Inflammatory macrophage treated with lipopolysaccharide for 1 hour (primary cell): ENCODE measurements around the gene GLI1.
"Not testable (repeated sequence)": the region's sequence is repeated elsewhere in the genome, so short reads cannot be mapped to it uniquely, and the experiment has no call there.

ENCODE experiments used
- DNase-seq, 2 donors: peaks; one replicate each; pipeline ENCODE4 v3.0.0-alpha.2; 2020 to 2022

GLI1 gene

DNA sequence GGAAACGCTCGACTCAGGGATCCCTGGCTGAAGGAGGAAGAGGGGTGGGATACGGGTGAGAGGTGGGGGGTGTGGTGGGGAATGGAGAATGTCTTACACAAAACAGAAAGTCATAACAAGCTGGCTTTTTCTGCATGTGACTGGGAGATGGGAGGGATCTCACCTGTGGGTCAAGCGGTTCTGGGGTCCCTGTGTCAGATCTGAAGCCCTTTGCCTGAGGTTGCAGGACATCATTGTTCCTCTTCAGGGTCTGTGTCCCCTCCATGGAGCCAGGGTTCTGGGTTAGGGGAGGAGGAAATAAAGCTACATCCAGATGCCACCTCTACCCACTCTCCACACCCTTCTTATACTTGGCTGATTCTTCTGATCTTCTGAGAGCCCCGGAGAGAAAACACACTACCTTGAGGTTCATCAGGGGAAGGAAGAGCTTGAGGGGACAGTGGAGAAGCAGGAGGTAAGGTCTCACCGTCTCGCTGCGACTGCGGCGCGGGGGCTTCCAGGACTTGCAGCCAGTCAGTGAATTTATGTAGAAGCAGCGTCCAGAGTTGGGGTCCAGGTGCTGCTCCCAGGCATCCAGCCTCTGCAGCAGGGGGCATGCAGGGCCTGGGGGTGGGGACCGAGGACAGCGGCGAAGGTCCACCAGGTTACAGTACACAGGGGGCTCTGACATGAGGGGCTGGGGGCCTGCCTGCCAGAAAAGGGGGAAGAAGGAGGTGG is 17.6 kb downstream of the GLI1 start:
- DNase-seq: no peak

DNA sequence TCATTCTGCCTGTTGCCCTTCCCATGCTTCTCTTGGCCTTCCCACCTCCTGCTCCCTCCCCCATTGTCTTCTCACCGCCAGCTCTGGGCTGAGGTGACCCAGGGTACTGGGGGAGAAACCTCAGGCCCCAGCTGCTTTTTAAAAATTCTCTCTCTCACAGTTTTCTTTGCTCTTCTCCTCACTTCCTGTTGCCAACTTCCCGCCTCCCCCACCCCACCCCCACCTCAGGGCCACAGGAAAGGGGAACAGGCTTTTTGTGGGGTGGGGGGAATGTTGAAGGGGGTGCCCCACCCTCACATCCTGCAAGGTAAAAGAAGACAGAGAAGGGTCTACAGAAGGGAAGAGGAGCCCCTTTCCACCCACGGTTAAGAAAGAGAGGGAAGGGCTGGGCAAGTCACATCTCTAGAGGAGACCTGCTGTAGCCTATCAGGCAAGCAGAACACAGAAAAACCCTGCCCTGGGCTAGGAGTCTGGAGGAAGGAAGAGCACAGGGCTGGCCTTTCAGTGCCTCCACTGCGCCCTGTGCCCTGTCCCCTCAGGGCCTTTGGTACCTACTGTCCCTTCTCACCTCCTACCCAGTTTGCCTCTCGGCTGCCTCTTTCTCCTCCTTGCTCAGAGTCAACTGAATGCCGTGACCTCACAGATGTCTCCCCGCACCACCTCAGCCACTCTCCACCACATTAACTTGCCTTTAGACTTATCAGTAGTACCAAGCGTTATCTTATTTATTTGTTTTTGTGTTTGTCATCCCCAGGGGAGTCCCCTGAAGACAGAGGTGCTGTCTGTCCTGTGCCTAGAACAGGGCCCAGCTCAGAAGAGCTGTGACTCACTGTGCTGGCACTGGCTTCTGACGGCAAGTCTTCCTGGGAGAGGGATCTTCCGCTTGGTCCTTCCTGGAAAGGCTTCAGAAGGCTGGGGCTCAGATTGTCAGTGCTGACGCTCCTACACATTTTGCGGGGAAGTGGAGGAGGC is 18.4 kb downstream of the GLI1 start:
- DNase-seq: peak; percentile 60 to 63

DNA sequence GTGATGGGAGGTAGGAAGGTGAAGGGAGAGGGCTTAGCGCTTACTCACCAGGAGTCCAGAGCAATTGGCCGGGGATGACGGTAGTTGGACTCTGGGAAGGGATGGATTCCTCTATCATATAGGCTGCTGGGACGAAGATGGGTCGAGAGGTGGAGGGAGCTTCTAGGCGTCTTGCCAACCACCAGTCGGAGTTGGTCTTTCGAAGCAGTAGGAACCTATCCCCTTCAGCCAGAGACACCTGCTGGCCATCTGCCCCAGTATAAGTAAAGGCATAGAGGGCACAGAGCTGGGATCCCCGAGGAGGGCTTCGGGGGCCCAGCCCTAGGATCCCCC is 19.4 kb downstream of the GLI1 start:
- no peak for DNase-seq

DNA sequence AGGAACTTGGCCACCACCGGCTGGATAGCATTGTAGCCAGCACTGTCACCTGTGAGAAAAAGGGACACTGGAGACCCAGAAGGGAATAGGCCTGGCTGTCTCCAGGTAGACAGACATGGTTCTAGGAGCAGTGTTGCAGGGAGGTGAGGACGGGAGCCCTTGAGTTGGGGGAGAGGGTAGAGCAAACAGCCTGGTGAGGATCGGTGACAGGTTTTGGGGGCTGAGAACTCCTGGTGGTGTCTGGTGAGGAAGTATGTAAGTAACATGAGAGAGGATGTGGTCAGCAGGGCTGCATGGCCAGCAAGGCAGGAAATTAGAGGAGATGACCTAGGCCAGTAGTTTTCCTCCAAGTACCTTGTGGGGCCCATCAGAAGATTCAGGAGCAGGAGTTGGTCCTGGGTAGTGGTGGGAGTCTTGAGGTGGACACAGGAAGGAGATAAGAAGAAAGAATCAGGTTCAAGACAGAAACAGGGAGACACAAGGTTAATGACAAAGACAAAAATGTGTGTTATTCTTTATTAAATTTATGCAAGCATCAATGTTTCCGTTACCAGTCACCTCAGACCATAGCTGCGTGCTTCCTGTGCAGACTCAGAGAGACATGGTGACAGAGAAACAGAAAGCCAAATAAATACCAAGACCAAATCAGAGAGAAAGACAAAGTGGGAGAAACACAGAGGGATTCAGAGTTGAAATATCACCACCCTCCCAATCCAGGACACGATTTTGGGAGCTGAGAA is 20.0 kb downstream of the GLI1 start, which contains the start of gene ARHGAP9:
Gene ARHGAP9 (minus strand): TSS at position 491 of the 740 bp plus-strand sequence. CDS start 460 bp downstream, at position 31.
- DNase-seq: no peak

DNA sequence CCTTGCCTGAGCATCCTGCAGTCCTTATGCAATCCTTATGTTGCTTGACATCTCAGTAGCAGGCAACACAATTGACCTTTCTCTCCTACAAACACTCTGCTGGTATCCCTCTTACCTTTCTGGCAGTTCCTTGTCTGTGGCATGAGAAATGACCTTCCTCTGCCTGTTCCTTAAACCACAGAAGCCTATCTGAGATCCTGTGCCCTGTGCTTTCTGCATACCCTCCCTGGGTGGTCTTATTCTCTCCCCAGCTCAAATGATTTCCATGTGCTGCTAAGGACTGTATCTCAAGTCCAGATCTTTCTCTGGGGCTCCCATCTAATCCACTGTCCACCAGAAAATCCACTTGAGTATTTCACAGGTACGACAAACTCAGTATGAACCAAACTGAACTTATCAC is 22.1 kb downstream of the GLI1 start:
- DNase-seq: no peak

DNA sequence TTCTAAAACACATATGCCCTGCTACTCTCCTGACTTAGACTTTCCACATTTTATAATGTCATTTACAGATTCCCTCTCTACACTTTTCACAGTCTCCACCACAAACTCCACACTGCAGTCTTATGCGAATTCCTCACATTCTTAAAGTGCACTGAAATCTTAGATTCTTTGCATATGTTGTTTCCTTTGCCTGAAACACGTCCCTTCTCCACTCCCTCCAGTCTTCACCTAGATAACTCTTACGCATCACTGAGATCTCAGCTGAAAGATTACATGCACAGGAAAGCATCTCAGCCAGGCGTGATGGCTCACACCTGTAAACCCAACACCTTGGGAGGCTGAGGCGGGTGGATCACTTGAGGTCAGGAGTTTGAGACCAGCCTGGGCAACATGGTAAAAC is 23.9 kb downstream of the GLI1 start:
- DNase-seq: no peak

DNA sequence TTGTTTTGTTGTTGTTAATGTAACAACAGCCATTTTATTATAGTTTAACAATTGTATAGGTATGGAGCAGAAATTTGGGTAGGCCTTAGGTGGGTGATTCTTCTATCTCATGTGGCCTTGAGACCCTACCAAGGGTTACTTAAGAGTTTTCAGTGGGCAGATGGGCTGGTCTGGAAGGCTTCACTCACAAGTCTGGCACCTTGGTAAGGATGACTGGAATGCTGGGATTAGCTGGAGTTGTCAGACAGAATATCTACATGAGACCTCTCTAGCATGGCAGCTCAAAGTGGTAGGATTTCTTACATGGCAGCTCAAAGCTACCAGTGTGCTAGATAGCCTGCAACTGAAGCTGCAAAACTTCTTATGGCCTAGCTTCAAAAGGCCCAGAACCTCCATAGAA is 26.1 kb downstream of the GLI1 start:
- DNase-seq: no peak

DNA sequence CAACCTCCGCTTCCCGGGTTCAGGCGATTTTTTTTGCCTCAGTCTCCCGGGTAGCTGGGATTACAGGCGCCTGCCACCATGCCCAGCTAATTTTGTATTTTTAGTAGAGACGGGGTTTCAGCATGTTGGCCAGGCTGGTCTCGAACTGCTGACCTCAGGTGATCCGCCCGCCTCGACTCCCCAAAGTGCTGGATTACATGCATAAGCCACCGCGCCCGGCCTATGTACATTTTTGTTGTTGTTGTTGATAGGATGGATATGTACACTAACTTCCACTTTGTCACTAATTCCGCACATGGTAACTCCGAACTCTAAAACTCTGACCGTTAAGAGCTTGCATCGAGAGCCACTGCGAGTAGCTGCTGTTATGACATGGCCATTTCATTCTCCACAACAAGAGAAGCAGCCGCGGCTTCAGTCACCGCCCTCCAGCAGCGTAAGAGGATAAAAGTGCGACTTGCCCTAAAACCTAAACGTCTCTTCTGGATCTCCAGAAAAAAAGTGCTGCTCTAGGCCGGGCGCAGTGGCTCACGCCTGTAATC is 27.5 kb downstream of the GLI1 start:
- DNase-seq: no peak

DNA sequence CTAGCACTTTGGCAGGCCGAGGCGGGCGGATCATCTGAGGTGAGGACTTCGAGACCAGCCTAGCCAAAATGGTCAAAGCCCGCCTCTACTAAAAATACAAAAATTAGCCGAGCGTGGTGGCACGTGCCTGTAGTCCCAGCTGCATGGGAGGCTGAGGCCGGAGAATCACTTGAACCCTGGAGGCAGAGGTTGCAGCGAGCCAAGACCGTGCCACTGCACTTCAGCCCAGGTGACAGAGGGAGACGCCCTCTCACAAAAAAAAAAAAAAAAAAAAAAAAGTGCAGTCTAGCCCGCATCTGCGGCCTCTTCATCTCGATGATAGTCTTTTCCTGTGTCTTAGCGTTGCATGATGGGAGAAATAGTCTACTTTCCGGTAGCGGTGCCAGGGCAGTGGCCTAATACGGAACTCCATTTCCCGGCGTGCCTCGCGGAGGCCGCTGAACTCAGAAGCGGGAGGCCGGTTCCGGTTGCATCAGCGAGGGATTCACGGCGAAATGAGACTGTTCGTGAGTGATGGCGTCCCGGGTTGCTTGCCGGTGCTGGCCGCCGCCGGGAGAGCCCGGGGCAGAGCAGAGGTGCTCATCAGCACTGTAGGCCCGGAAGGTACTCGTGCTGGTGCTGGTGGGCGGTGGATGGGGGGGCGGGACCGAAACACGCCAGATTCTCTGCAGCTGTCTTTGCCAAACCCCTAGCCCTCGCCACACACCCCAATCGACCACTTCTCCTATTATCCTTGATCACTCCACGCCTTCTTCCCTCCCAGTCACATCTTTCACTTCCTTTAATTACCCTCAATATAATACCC is 28.2 kb downstream of the GLI1 start, which contains the start of gene MARS1:
Gene MARS1 (plus strand): TSS at position 472 of the 805 bp plus-strand sequence. CDS start 23 bp downstream, at position 495.
- peak; percentile 93 to 95 for DNase-seq

DNA sequence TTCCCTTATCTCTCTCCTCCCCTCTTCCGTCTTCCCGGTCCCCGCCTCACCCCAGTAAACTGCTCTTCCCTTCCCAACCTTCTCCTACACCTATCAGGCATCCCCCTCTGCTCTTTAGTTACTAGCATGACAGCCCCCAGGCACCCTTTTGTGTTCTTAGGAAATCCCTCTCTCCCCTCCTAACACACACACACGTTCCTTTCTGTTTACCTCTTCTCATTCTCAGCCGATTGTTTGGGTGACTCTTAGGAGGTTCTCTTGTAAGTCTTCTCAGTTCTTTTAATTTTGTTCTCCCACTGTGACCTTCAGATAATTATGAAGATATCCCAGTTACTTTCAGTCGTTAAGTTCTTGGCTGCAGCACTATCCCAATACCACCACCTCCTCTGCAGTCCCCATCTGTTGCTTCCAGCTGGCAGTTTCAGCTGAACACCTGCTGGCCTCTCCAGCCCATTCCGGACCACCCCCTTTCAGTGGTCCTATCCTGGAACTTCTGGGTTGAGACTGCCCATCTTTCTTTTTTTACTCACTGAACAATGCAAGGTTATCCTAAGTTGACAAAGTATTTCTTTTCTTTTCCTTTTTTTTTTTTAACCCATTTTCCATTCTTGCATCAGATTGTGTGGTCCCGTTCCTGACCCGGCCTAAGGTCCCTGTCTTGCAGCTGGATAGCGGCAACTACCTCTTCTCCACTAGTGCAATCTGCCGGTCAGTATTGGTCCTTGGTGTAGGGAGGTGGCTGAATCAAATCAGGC is 29.0 kb downstream of the GLI1 start:
- DNase-seq: no peak

DNA sequence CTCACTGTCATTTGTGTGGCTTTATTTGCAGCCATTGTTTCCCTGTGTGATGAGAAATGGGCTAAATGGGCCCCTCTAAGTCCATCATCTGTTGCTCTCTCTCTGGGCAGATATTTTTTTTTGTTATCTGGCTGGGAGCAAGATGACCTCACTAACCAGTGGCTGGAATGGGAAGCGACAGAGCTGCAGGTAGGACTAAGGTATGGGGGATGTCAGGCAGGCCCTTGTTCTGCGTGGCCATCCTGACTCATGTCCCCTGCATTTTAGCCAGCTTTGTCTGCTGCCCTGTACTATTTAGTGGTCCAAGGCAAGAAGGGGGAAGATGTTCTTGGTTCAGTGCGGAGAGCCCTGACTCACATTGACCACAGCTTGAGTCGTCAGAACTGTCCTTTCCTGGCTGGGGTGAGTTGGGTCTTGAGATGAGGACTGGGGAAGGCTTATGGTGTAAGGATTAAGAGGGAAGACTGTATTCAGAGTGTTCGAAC is 29.6 kb downstream of the GLI1 start:
- DNase-seq: no peak

DNA sequence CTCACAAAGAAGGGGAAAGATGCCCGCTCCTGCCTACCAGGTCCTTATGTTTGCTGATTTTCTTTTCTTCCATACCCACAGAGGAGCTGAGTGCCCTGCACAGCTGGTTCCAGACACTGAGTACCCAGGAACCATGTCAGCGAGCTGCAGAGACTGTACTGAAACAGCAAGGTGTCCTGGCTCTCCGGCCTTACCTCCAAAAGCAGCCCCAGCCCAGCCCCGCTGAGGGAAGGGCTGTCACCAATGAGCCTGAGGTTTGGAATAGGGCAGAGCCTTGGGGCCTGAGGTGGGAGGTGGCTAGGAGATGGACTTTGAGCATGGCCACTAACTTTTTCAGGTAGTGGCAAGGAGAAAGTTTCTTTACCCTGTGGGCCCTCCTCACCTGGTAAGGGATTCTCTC is 30.5 kb downstream of the GLI1 start:
- DNase-seq: no peak

DNA sequence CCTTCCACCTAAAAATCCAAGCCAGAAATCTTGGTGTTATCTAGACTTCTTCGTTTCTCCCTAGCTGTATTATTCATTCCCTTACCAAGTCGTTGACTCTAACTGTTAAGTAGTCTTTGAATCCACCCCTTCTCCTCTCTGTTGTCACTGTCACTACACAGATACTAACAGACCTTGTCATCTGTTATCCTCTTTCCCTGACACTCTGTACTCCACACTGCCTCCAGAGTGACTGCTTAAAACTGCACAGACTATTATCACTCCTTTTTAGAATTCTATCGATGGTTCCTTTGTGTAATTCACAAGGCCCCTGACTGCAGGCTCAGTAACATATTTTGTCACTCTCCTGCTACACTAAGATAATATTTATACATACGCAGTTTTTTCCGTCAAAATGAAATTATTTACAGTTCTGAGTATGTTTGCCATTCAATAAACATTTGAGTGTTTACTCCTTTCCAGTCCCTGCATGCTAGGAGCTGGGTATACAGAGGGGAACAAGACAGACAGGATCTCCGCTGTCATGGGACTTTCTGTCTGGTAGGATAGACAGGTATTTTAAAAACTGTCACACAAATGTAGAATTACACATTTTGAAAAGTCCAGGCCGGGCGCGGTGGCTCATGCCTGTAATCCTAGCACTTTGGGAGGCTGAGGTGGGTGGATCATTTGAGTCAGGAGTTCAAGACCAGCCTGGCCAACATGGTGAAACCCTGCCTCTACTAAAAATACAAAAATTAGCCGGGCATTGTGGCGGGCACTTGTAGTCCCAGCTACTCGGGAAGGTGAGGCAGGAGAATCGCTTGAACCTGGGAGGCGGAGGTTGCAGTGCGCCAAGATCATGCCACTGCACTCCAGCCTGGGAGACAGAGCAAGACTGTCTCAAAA is 32.1 kb downstream of the GLI1 start:
- DNase-seq: no peak

DNA sequence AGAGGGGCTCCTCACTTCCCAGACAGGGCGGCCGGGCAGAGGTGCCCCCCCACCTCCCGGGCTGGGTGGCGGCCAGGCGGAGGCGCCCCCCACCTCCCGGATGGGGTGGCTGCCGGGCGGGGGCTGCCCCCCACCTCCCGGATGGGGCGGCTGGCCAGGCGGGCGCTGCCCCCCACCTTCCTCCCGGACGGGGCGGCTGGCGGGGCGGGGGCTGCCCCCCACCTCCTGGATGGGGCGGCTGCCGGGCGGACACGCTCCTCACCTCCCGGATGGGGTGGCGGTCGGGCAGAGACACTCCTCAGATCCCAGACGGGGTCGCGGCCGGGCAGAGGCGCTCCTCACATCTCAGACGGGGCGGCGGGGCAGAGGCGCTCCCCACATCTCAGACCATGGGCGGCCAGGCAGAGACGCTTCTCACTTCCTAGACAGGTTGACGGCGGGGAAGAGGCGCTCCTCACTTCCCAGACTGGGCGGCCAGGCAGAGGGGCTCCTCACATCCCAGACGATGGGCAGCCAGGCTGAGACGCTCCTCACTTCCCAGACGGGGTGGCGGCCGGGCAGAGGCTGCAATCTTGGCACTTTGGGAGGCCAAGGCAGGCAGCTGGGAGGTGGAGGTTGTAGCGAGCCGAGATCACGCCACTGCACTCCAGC is 35.6 kb downstream of the GLI1 start:
- DNase-seq: not testable (repeated sequence)

DNA sequence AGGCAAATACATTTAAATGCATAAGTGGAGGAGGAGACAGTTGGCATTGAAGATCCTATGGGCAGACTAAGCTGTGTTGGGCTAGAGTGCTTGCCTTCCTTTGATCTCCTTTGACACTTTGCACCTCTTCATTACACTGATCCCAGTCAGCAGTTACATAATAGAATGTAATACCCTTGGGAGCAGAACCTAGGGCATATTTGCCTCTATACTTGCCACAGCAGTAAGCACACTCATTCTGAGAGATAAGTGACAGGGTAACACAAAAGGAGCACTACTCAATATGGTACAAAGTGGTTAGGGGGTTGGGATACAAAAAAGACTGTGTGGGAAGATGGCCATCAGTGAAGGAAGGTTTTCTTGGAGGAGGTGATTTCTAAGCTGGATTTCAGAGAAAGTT is 37.2 kb downstream of the GLI1 start:
- DNase-seq: no peak

DNA sequence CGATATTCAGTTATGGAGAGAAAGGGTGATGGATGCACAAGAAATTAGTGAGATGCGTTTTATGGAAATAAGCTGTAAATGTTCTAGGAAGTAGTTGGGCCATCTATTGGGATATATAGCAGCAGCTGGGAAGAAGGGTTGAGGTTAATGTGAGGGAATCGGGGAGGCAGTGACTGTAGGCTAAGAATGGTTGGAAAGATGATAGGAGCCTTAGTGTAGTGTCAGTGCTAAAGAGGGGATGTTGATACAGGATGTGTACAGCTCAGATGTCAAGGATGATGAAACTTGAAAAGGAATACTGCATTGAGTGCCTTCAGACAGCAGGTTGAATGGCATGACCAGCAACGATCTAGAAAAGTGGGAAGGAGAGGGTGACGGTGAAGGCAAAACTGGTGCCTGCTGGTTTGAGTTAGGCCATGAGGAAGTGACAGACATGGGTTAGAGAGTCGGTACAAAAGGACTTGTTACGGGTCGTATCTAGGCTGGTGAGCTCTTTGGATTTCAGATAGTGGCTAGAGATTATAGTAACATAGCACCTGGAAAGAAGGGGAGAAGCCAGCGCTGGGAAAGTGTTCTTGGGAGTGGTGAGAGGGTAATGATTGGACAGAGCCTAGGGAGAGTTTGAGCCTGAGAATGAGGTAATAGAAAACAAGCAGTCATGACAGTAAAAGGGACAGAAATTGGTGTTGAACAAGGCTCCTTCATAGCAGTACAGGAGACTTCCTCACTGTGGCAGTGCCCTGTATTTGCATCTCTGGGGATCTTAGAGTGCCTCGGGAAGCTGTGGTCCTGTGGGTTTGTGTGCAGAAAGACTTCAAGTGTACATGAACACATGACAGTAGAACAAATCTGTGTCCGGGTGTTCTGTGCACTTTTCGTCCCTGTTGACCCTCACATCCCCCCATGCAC is 37.9 kb downstream of the GLI1 start:
- no peak for DNase-seq

DNA sequence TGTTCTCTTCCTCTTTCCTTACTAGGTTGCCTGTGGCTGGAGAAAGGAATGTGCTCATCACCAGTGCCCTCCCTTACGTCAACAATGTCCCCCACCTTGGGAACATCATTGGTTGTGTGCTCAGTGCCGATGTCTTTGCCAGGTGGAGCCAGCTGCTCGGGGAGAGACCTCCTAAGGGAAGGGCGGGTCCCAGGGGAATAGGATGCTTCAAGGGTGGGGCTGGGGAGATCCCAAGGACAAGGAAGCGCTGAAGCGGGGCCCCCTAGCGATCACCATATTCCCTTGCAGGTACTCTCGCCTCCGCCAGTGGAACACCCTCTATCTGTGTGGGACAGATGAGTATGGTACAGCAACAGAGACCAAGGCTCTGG is 38.5 kb downstream of the GLI1 start:
- DNase-seq: no peak

DNA sequence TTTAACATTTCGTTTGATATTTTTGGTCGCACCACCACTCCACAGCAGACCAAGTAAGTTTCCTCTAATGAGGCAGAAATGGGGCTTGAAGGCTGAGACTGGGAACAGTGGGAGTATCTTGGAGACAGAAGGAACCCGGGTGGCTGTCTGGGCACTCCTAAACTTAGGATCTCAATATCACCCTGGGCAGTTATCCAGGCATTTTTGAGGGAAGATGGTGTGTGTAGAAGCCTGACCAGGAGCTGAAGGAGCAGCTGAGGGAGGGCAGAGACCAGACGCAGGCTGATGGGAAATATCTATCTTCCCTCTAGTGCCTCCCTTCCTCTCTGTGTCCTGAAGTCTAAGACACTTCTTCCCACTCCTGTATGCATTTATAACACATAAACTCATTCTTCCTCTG is 39.0 kb downstream of the GLI1 start:
- no peak for DNase-seq
